HUES48 (cell line): ENCODE measurements around the gene PDE1A.

Experiments used
- H3K27ac ChIP-seq: one replicate; pipeline ENCODE4 v1.7.0; 2013; ENCODE audit warnings: low read depth, low read length, inconsistent platforms
- H3K27me3 ChIP-seq: 2 replicates; pipeline ENCODE4 v1.6.1; 2013; ENCODE audit warnings: mild to moderate bottlenecking, low read length; ENCODE audit not compliant: control insufficient read depth, insufficient read depth
- H3K36me3 ChIP-seq: 2 replicates; pipeline ENCODE4 v1.6.1; 2013; ENCODE audit warnings: low read length; ENCODE audit not compliant: control insufficient read depth, insufficient read depth
- H3K4me1 ChIP-seq: 2 replicates; pipeline ENCODE4 v1.6.1; 2013; ENCODE audit warnings: mild to moderate bottlenecking, low read length; ENCODE audit not compliant: control insufficient read depth, insufficient read depth
- H3K4me3 ChIP-seq: 2 replicates; pipeline ENCODE4 v1.5.1; 2013; ENCODE audit warnings: mild to moderate bottlenecking, low read depth, low read length
- H3K9ac ChIP-seq: 2 replicates; pipeline ENCODE4 v1.6.1; 2013; ENCODE audit warnings: mild to moderate bottlenecking, low read depth, low read length, moderate library complexity
- H3K9me3 ChIP-seq: 2 replicates; pipeline ENCODE4 v1.6.1; 2013; ENCODE audit warnings: low read length; ENCODE audit not compliant: control insufficient read depth, insufficient read depth

PDE1A gene

GRCh38 chr2:182444170-182444569 is 17.3 kb upstream of the PDE1A start:
- no peak overlapping the region for H3K27ac ChIP-seq
- no peak overlapping the region for H3K9ac ChIP-seq
- H3K36me3 ChIP-seq = no peaks in the 10 kb centered on the region
- peaks cover 19% of the 10 kb centered on the region; the same call in 1 of the 2 replicates for H3K4me1 ChIP-seq
- no peaks in the 10 kb centered on the region for H3K9me3 ChIP-seq
- H3K4me3 ChIP-seq = no peak overlapping the region
- H3K27me3 ChIP-seq = no peaks in the 10 kb centered on the region

DNA sequence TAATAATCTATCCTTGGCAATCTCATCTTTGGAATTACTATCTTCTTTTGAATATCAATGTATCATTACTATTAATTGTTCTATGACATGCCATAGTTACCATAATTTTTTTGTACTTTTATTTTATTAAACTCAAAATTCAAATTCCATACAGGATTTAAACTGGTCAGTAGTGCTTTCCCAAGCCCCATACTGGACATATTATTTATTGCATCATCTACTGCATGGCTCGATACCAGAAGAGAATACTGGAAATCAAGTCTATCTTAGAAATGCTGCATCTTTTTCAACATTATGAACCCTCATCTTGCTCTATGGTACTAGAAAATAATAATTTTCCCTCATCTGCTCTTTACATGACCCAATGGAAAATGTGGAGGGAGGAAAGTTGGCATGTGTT is 9.4 kb upstream of the PDE1A start:
- H3K27ac ChIP-seq = no peak overlapping the region
- H3K27me3 ChIP-seq = no peaks in the 10 kb centered on the region
- H3K36me3 ChIP-seq = no peaks in the 10 kb centered on the region
- H3K4me1 ChIP-seq = no peaks in the 10 kb centered on the region
- H3K9me3 ChIP-seq = no peaks in the 10 kb centered on the region
- no peak overlapping the region for H3K4me3 ChIP-seq
- H3K9ac ChIP-seq = no peak overlapping the region

DNA sequence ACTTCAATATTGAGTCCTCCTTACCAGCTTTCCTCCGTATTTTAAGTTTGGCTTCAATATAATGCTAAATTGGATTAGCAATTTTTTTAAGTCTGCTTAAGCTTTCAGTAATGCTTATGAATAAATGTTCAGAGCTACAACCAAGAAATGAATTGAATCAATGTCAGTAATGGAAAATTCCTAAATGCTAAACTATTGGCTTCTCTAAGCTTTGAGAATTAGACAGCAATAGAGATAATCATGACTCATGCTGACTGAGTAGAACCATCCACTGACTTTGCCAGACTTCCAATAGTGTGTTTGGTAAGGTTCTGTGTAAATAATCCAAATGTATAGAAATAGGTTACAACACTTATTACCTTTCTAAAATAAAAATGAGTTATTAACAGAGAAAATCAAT is 8.9 kb upstream of the PDE1A start:
- H3K27me3 ChIP-seq = no peaks in the 10 kb centered on the region
- no peaks in the 10 kb centered on the region for H3K9me3 ChIP-seq
- no peak overlapping the region for H3K9ac ChIP-seq
- no peak overlapping the region for H3K4me3 ChIP-seq
- no peaks in the 10 kb centered on the region for H3K36me3 ChIP-seq
- H3K27ac ChIP-seq = no peak overlapping the region
- H3K4me1 ChIP-seq = no peaks in the 10 kb centered on the region

DNA sequence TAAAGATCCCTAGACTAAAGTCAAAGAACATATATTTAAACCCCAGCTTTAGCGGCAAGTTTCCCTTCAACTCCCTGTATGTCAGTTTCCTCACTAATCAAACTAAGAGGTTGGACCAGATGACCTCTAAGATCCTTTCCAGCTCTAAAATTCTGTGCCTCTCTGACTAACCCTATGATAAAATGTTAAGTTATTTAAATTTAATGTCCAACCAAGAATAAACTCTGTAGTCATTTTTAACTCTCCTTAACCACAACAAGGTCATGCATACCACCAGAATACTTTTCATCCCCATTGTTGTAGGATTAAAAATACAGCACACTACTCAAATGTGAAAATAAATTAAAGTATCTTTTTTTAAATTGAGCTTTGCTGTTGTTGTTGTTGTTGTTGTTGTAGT is 5.2 kb upstream of the PDE1A start:
- no peak overlapping the region for H3K4me3 ChIP-seq
- no peaks in the 10 kb centered on the region for H3K4me1 ChIP-seq
- no peak overlapping the region for H3K27ac ChIP-seq
- H3K36me3 ChIP-seq = no peaks in the 10 kb centered on the region
- no peak overlapping the region for H3K9ac ChIP-seq
- no peaks in the 10 kb centered on the region for H3K27me3 ChIP-seq
- H3K9me3 ChIP-seq = no peaks in the 10 kb centered on the region

DNA sequence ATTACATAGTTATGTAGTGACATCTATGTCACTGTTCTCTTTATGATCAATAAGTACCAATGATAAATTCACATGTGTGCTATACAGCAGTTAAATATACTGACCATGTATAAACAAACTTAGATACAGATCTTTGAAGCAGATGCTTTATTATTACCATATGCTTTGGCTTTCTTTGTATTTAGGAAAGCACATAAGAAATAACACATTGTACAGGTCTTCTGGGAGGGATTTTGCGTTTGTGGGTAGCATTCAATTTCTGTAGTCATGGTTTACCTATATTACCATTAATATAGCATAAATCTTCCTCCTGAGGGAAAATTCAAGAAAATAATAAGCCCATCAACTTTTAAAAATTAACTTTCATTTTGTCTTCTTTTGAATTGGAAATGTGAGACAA is 1.6 kb upstream of the PDE1A start:
- Histone ChIP-seq H3K4me3 (no peak overlapping the region), H3K4me1 (no peaks in the 10 kb centered on the region), H3K36me3 (no peaks in the 10 kb centered on the region), H3K9ac (no peak overlapping the region), H3K27me3 (no peaks in the 10 kb centered on the region), H3K27ac (no peak overlapping the region), H3K9me3 (no peaks in the 10 kb centered on the region)

- Histone ChIP-seq H3K9ac (no peak overlapping the region), H3K36me3 (no peaks in the 10 kb centered on the region), H3K4me3 (no peak overlapping the region), H3K9me3 (no peaks in the 10 kb centered on the region), H3K4me1 (no peaks in the 10 kb centered on the region), H3K27me3 (no peaks in the 10 kb centered on the region), H3K27ac (no peak overlapping the region)
Measured at GRCh38 chr2:182426082-182426917, 536 bp downstream of the PDE1A start.

GRCh38 chr2:182422864-182423263 is 4.0 kb downstream of the PDE1A start:
- H3K9ac ChIP-seq = no peak overlapping the region
- H3K9me3 ChIP-seq = no peaks in the 10 kb centered on the region
- no peaks in the 10 kb centered on the region for H3K4me1 ChIP-seq
- no peak overlapping the region for H3K4me3 ChIP-seq
- no peaks in the 10 kb centered on the region for H3K36me3 ChIP-seq
- no peaks in the 10 kb centered on the region for H3K27me3 ChIP-seq
- H3K27ac ChIP-seq = no peak overlapping the region

- no peak overlapping the region for H3K27ac ChIP-seq
- no peaks in the 10 kb centered on the region for H3K4me1 ChIP-seq
- H3K36me3 ChIP-seq = no peaks in the 10 kb centered on the region
- no peaks in the 10 kb centered on the region for H3K27me3 ChIP-seq
- H3K4me3 ChIP-seq = no peak overlapping the region
- no peak overlapping the region for H3K9ac ChIP-seq
- no peaks in the 10 kb centered on the region for H3K9me3 ChIP-seq
Measured at GRCh38 chr2:182420669-182421068, 6.2 kb downstream of the PDE1A start.

- Histone ChIP-seq H3K9ac (no peak overlapping the region), H3K4me1 (peaks cover 5% of the 10 kb centered on the region; the same call in 1 of the 2 replicates), H3K27me3 (no peaks in the 10 kb centered on the region), H3K9me3 (no peaks in the 10 kb centered on the region), H3K36me3 (no peaks in the 10 kb centered on the region), H3K27ac (no peak overlapping the region), H3K4me3 (no peak overlapping the region)
Measured at GRCh38 chr2:182416861-182417260, 10.0 kb downstream of the PDE1A start.

DNA sequence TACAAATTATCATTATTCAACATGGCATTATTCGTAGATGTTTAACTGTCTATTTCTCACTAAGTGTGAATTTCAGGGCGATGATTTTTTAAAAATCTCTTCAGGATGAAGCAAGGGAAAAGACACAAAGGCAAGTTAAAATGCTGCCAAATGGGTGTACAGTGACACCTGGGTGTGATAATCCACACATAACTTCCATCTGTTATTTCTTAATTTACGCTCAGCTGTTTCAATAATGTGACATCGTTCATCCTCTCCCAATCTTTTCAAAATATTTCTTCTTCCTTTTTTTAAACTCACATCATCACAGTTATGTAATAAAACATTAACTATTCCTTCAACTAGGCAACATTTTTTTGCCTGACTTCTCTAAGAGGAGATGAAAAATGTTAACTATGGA is 10.6 kb downstream of the PDE1A start:
- Histone ChIP-seq H3K4me1 (peaks cover 5% of the 10 kb centered on the region; the same call in 1 of the 2 replicates), H3K4me3 (no peak overlapping the region), H3K9ac (no peak overlapping the region), H3K27ac (no peak overlapping the region), H3K36me3 (no peaks in the 10 kb centered on the region), H3K9me3 (no peaks in the 10 kb centered on the region), H3K27me3 (no peaks in the 10 kb centered on the region)

DNA sequence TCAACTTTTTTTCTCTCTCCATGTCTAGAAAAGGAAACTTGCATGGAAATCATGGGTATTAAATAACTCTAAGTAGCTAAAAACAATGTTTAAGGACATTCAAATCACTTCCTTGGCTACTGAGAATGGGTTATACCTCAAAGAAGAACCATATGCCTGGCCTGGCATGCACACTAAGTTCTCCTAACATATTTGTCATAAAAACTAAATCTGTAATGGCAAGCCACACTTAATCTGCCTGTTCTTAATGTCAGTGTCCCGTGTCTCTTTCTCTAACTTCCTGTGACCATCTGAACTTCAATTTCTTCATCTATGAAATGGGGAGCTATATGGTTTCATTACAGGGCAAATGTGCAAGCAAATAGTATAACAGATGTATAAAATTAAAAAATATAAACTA is 11.1 kb downstream of the PDE1A start:
- H3K9ac ChIP-seq = no peak overlapping the region
- H3K9me3 ChIP-seq = no peaks in the 10 kb centered on the region
- H3K27me3 ChIP-seq = no peaks in the 10 kb centered on the region
- H3K27ac ChIP-seq = no peak overlapping the region
- H3K4me1 ChIP-seq = peaks cover 5% of the 10 kb centered on the region; the same call in 1 of the 2 replicates
- H3K4me3 ChIP-seq = no peak overlapping the region
- no peaks in the 10 kb centered on the region for H3K36me3 ChIP-seq
